GM18868 (cell line): Measurements from ENCODE around the gene MCCC2.
"Not testable (repeated sequence)": the region's sequence is repeated elsewhere in the genome, so short reads cannot be mapped to it uniquely, and the experiment has no call there.

Experiments used
- ATAC-seq: cut with Tn5 transposase; IDR thresholded peaks from one replicate; pipeline ENCODE4 v1.9.1; 2021; ENCODE audit warnings: mild to moderate bottlenecking, moderate library complexity; ENCODE audit not compliant: unreplicated experiment

The MCCC2 gene

GRCh38 chr5:71658916-71659662 lies 71.9 kb downstream of the MCCC2 start:
- no peak for ATAC-seq

- no peak for ATAC-seq
Observed at GRCh38 chr5:71662381-71662780, 75.2 kb downstream of the MCCC2 start.

GRCh38 chr5:71663191-71663969 lies 76.2 kb downstream of the MCCC2 start:
- no peak for ATAC-seq

- not testable (repeated sequence) for ATAC-seq
Observed at GRCh38 chr5:71664615-71665014, 77.5 kb downstream of the MCCC2 start.

- no peak for ATAC-seq
Observed at GRCh38 chr5:71666321-71666720, 79.2 kb downstream of the MCCC2 start.

- ATAC-seq, result no peak
Observed at GRCh38 chr5:71677977-71678376, 90.8 kb downstream of the MCCC2 start.

GRCh38 chr5:71679714-71680113 lies 92.6 kb downstream of the MCCC2 start:
- ATAC-seq, result no peak

- no peak for ATAC-seq
Observed at GRCh38 chr5:71680510-71680909, 93.4 kb downstream of the MCCC2 start.

- no peak for ATAC-seq
Observed at GRCh38 chr5:71681296-71681695, 94.2 kb downstream of the MCCC2 start.

GRCh38 chr5:71684309-71684708 lies 97.2 kb downstream of the MCCC2 start:
- no peak for ATAC-seq

- ATAC-seq, result no peak
Observed at GRCh38 chr5:71693828-71694427, 106.8 kb downstream of the MCCC2 start.

GRCh38 chr5:71695071-71695470 lies 107.9 kb downstream of the MCCC2 start:
- ATAC-seq, result no peak

- ATAC-seq, result no peak
Observed at GRCh38 chr5:71695595-71695994, 108.5 kb downstream of the MCCC2 start.

- ATAC-seq, result no peak
Observed at GRCh38 chr5:71697967-71698366, 110.8 kb downstream of the MCCC2 start.

GRCh38 chr5:71699233-71699632 lies 112.1 kb downstream of the MCCC2 start:
- ATAC-seq, result no peak

GRCh38 chr5:71699751-71700150 lies 112.6 kb downstream of the MCCC2 start:
- ATAC-seq, result no peak

GRCh38 chr5:71700803-71701202 lies 113.7 kb downstream of the MCCC2 start:
- no peak for ATAC-seq

- ATAC-seq, result no peak
Observed at GRCh38 chr5:71701407-71701806, 114.3 kb downstream of the MCCC2 start.

GRCh38 chr5:71703941-71704340 lies 116.8 kb downstream of the MCCC2 start:
- ATAC-seq, result no peak

- ATAC-seq, result no peak
Observed at GRCh38 chr5:71705421-71705820, 118.3 kb downstream of the MCCC2 start.

- no peak for ATAC-seq
Observed at GRCh38 chr5:71706906-71707305, 119.8 kb downstream of the MCCC2 start.
